ENCODE data around the gene FGFBP2. TPM values are rescaled to one million over a fixed set of nuclear protein-coding genes. Genes with fewer than 3 reads are reported as not detected.

FGFBP2 gene
- not detected for polyA plus RNA-seq (2012; ENCODE audit: missing spikeins)

DNA sequence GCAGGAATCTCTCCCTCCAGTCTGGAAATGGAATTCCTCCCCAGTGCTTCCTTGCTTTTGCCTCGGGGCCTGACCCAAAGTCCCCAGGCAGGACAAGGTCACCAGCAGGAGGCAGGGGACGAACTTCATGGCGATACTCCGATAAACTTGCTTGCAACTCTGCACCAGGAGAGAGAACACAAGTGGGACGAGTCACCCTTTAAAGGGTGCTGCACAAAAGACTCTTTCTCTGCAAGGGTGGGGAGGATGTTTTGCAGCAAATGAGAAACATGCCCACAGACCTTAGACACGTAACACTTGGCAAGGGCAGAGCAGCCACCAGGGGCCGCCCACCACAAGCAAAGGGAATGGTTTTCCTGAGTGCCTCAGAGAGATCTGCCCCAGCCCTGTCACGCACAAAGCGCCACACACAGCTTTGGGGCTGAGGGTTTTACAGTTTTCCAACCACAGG, at the start of gene FGFBP2:
Gene FGFBP2, minus strand, starts transcription at position 175 of the 451 bp plus-strand sequence. Its CDS starts 46 bp downstream, at position 129.
- TF ChIP-seq POLR2AphosphoS5 (IDR thresholded peaks at IDR 0.05; ENCODE audit: low read depth, low read length): no peak
- TF ChIP-seq POLR2A (IDR thresholded peaks at IDR 0.05; ENCODE audit: low read depth, low read length): no peak
- no peak for TF ChIP-seq TAF1 (IDR thresholded peaks at IDR 0.05; ENCODE audit: borderline replicate concordance, low read depth, low read length)
- DNase-seq (ENCODE audit: insufficient read length) (peak; percentile 13), FAIRE-seq (no peak)

GRCh38 chr4:16011173-16011572, 48.2 kb upstream of the FGFBP2 start:
- FAIRE-seq (no peak), DNase-seq (ENCODE audit: insufficient read length) (no peak)
- TF ChIP-seq POLR2AphosphoS5 (IDR thresholded peaks at IDR 0.05; ENCODE audit: low read depth, low read length) (no peak), POLR2A (IDR thresholded peaks at IDR 0.05; ENCODE audit: low read depth, low read length) (no peak), TAF1 (IDR thresholded peaks at IDR 0.05; ENCODE audit: borderline replicate concordance, low read depth, low read length) (no peak)

DNA sequence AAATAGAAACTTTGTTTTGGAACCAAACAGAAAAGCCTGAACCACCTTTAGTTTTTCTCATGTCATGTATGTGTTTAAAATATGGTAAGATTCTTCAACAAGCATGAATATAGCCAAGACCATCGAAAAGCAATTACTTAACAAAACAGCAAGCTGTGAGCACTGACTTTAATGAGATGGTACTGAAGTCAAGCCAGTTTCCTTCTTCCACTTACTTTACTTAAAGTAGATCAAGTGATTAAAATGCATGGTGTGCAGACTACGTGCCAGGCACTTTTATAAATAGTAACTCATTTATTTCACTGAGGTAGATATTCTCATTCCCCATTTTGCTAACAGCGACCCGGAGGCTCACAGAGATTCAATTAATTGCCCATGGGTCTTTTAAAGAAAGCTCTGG, 46.2 kb upstream of the FGFBP2 start:
- TF ChIP-seq TAF1 (IDR thresholded peaks at IDR 0.05; ENCODE audit: borderline replicate concordance, low read depth, low read length) (no peak), POLR2A (IDR thresholded peaks at IDR 0.05; ENCODE audit: low read depth, low read length) (no peak), POLR2AphosphoS5 (IDR thresholded peaks at IDR 0.05; ENCODE audit: low read depth, low read length) (no peak)
- FAIRE-seq (no peak), DNase-seq (ENCODE audit: insufficient read length) (no peak)

- TF ChIP-seq TAF1 (IDR thresholded peaks at IDR 0.05; ENCODE audit: borderline replicate concordance, low read depth, low read length) (no peak), POLR2AphosphoS5 (IDR thresholded peaks at IDR 0.05; ENCODE audit: low read depth, low read length) (no peak), POLR2A (IDR thresholded peaks at IDR 0.05; ENCODE audit: low read depth, low read length) (no peak)
- no peak for FAIRE-seq
- no peak for DNase-seq (ENCODE audit: insufficient read length)
Measured at GRCh38 chr4:16007471-16008095, 44.6 kb upstream of the FGFBP2 start.

GRCh38 chr4:16006771-16007446, 43.9 kb upstream of the FGFBP2 start:
- DNase-seq (ENCODE audit: insufficient read length) (no peak), FAIRE-seq (no peak)
- TF ChIP-seq POLR2AphosphoS5 (IDR thresholded peaks at IDR 0.05; ENCODE audit: low read depth, low read length): no peak
- TF ChIP-seq POLR2A (IDR thresholded peaks at IDR 0.05; ENCODE audit: low read depth, low read length): no peak
- TF ChIP-seq TAF1 (IDR thresholded peaks at IDR 0.05; ENCODE audit: borderline replicate concordance, low read depth, low read length): no peak

GRCh38 chr4:16005676-16006075, 42.7 kb upstream of the FGFBP2 start:
- TF ChIP-seq POLR2A (IDR thresholded peaks at IDR 0.05; ENCODE audit: low read depth, low read length) (no peak), TAF1 (IDR thresholded peaks at IDR 0.05; ENCODE audit: borderline replicate concordance, low read depth, low read length) (no peak), POLR2AphosphoS5 (IDR thresholded peaks at IDR 0.05; ENCODE audit: low read depth, low read length) (no peak)
- FAIRE-seq (no peak), DNase-seq (ENCODE audit: insufficient read length) (no peak)

DNA sequence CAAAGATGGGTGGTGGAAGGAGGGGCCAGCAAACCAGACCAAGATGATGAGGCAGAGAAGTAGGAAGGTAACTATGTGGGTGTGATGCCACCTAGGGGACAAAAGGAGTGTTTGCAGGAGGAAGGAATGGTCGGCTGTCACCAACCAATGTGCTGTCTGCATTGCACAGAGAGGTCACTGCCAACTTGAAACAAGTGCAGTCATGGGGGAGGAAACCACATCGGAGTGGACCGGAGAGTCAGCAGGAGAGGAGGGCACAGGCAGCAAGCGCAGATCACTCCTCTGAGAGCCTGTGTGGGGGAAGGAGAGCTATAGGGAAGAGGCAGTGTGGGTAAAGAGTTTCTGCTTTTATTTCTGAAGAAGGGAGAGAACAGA, 38.5 kb upstream of the FGFBP2 start:
- FAIRE-seq (peak; percentile 94), DNase-seq (ENCODE audit: insufficient read length) (peak; percentile 33)
- no peak for TF ChIP-seq POLR2A (IDR thresholded peaks at IDR 0.05; ENCODE audit: low read depth, low read length)
- TF ChIP-seq TAF1 (IDR thresholded peaks at IDR 0.05; ENCODE audit: borderline replicate concordance, low read depth, low read length): no peak
- no peak for TF ChIP-seq POLR2AphosphoS5 (IDR thresholded peaks at IDR 0.05; ENCODE audit: low read depth, low read length)

GRCh38 chr4:16000708-16001483, 37.9 kb upstream of the FGFBP2 start:
- TF ChIP-seq POLR2A (IDR thresholded peaks at IDR 0.05; ENCODE audit: low read depth, low read length) (no peak), POLR2AphosphoS5 (IDR thresholded peaks at IDR 0.05; ENCODE audit: low read depth, low read length) (no peak), TAF1 (IDR thresholded peaks at IDR 0.05; ENCODE audit: borderline replicate concordance, low read depth, low read length) (no peak)
- FAIRE-seq: no peak

DNA sequence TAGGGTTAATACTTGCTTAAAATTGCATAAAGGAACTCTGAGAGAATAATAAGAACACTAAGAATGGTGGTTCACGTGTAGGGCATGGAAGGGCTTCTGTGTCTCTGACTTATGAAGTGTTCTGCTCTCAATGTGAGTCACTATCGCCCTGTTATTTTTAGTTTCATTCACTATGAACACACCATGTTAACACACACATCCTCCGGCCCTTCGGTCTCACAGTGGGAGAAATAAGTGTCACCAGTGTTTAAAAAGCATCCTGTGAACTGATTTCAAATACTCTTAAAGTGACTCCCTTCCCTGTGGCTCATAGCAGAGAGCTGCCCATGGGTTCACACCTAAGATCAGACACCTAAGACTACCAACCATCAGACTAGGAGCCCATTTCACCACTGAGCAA, 33.8 kb upstream of the FGFBP2 start:
- FAIRE-seq (no peak), DNase-seq (ENCODE audit: insufficient read length) (no peak)
- TF ChIP-seq POLR2A (IDR thresholded peaks at IDR 0.05; ENCODE audit: low read depth, low read length) (no peak), TAF1 (IDR thresholded peaks at IDR 0.05; ENCODE audit: borderline replicate concordance, low read depth, low read length) (no peak), POLR2AphosphoS5 (IDR thresholded peaks at IDR 0.05; ENCODE audit: low read depth, low read length) (no peak)

More at GRCh38 chr4:16000708-16001483, 37.9 kb upstream of the FGFBP2 start:
- DNase-seq (ENCODE audit: insufficient read length): no peak

GRCh38 chr4:15995826-15996225, 32.9 kb upstream of the FGFBP2 start:
- TF ChIP-seq POLR2A (IDR thresholded peaks at IDR 0.05; ENCODE audit: low read depth, low read length) (no peak), TAF1 (IDR thresholded peaks at IDR 0.05; ENCODE audit: borderline replicate concordance, low read depth, low read length) (no peak), POLR2AphosphoS5 (IDR thresholded peaks at IDR 0.05; ENCODE audit: low read depth, low read length) (no peak)
- no peak for FAIRE-seq
- DNase-seq (ENCODE audit: insufficient read length): no peak

DNA sequence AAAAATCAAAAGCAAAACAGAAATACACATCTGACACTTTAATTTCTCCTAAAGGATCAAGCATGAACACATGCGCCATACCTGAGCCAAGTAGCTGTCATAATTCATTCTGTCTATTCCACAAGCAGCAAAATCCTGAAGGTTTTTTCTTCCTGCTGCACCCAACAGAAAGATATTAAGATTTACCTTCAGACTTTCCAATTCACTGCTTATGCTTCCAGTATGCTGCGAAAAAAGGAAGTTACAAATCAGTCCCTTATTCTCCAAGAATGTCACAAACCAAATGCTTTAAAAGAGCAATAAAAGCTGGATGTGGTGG, 29.2 kb upstream of the FGFBP2 start:
- DNase-seq (ENCODE audit: insufficient read length): no peak

More for the DNA sequence above, 29.2 kb upstream of the FGFBP2 start:
- TF ChIP-seq TAF1 (IDR thresholded peaks at IDR 0.05; ENCODE audit: borderline replicate concordance, low read depth, low read length) (no peak), POLR2AphosphoS5 (IDR thresholded peaks at IDR 0.05; ENCODE audit: low read depth, low read length) (no peak), POLR2A (IDR thresholded peaks at IDR 0.05; ENCODE audit: low read depth, low read length) (no peak)
- no peak for FAIRE-seq
